Measurements from ENCODE around the gene OR4K2. TPM values are rescaled to one million over a fixed set of nuclear protein-coding genes. Genes with fewer than 3 reads are reported as not detected.

OR4K2 gene
- total and polyA plus RNA-seq, 8 donors, result not detected

GRCh38 chr14:19900999-19901398, 26.1 kb downstream of the OR4K2 start:
- no peaks in the 10 kb centered on the region for H3K4me1 ChIP-seq
- no peak for DNase-seq
- H3K36me3 ChIP-seq, result no peaks in the 10 kb centered on the region
- H3K27me3 ChIP-seq, result no peaks in the 10 kb centered on the region
- H3K9me3 ChIP-seq, result peaks cover 0 to 35% of the 10 kb centered on the region in 2 donors
- no peak for TF ChIP-seq CTCF (IDR thresholded peaks at IDR 0.05)
- no peak overlapping the region for H3K4me3 ChIP-seq
- intact Hi-C loops (cut with DNase I), result no loop called here
- H3K27ac ChIP-seq, result no peak overlapping the region
- no peak for ATAC-seq

- Histone ChIP-seq H3K4me3 (no peak overlapping the region), H3K27ac (no peak overlapping the region), H3K9me3 (peaks cover 0 to 20% of the 10 kb centered on the region in 2 donors), H3K4me1 (no peaks in the 10 kb centered on the region), H3K36me3 (no peaks in the 10 kb centered on the region), H3K27me3 (no peaks in the 10 kb centered on the region)
- no peak for TF ChIP-seq CTCF (IDR thresholded peaks at IDR 0.05)
- intact Hi-C loops (cut with DNase I), result no loop called here
- DNase-seq, result no peak
- ATAC-seq, result peak; percentile 22
Observed at GRCh38 chr14:19902409-19902808, 27.5 kb downstream of the OR4K2 start.

- no peaks in the 10 kb centered on the region for H3K4me1 ChIP-seq
- H3K27ac ChIP-seq, result no peak overlapping the region
- intact Hi-C loops (cut with DNase I), result no loop called here
- H3K36me3 ChIP-seq, result no peaks in the 10 kb centered on the region
- no peak for TF ChIP-seq CTCF (IDR thresholded peaks at IDR 0.05)
- no peak for DNase-seq
- no peak for ATAC-seq
- H3K4me3 ChIP-seq, result no peak overlapping the region
- peaks cover 0 to 10% of the 10 kb centered on the region in 2 donors for H3K9me3 ChIP-seq
- no peaks in the 10 kb centered on the region for H3K27me3 ChIP-seq
Observed at GRCh38 chr14:19906665-19907064, 31.7 kb downstream of the OR4K2 start.

- no peaks in the 10 kb centered on the region for H3K4me1 ChIP-seq
- no peak for TF ChIP-seq CTCF (IDR thresholded peaks at IDR 0.05)
- no peaks in the 10 kb centered on the region for H3K27me3 ChIP-seq
- no peak overlapping the region for H3K4me3 ChIP-seq
- intact Hi-C loops (cut with DNase I), result no loop called here
- H3K9me3 ChIP-seq, result peaks cover 0 to 11% of the 10 kb centered on the region in 2 donors
- H3K36me3 ChIP-seq, result no peaks in the 10 kb centered on the region
- H3K27ac ChIP-seq, result no peak overlapping the region
- DNase-seq, result peak in 1 of 4 donors; percentile 25
- ATAC-seq, result no peak
Observed at GRCh38 chr14:19911114-19911513, 36.2 kb downstream of the OR4K2 start.

GRCh38 chr14:19917243-19917642, 42.3 kb downstream of the OR4K2 start:
- Histone ChIP-seq H3K27ac (no peak overlapping the region), H3K4me3 (no peak overlapping the region), H3K36me3 (no peaks in the 10 kb centered on the region), H3K27me3 (no peaks in the 10 kb centered on the region), H3K9me3 (no peaks in the 10 kb centered on the region), H3K4me1 (no peaks in the 10 kb centered on the region)
- ATAC-seq, result no peak
- TF ChIP-seq CTCF (IDR thresholded peaks at IDR 0.05), result no peak
- intact Hi-C loops (cut with DNase I), result no loop called here
- no peak for DNase-seq
